ENCODE data around the gene LAMTOR2.
A peak's percentile ranks its signal among the peaks of the same experiment; 100 is the strongest.

The LAMTOR2 gene

GRCh38 chr1:156024801-156025200 lies 29.8 kb upstream of the LAMTOR2 start:
- no peaks in the 10 kb centered on the region for H3F3A ChIP-seq (ENCODE audit: control insufficient read depth, insufficient read depth)

GRCh38 chr1:156025876-156026275 lies 28.7 kb upstream of the LAMTOR2 start:
- Histone ChIP-seq H3F3A (ENCODE audit: control insufficient read depth, insufficient read depth) (no peaks in the 10 kb centered on the region), H3K9me2 (replicated peaks; ENCODE audit: control insufficient read depth, low read length) (no peaks in the 10 kb centered on the region), H3K27me3 (ENCODE audit: control insufficient read depth, low read length) (no peaks in the 10 kb centered on the region), H3K9me3 (ENCODE audit: control insufficient read depth, insufficient read depth, low read length) (no peaks in the 10 kb centered on the region), H3K4me1 (ENCODE audit: control insufficient read depth, low read length) (peaks cover 12% of the 10 kb centered on the region), H4K20me1 (ENCODE audit: control insufficient read depth, insufficient read depth, low read depth, low read length) (no peaks in the 10 kb centered on the region), H3K36me3 (ENCODE audit: control insufficient read depth, low read length) (no peaks in the 10 kb centered on the region), H3K4me3 (ENCODE audit: low read length) (no peak overlapping the region), H3K4me2 (ENCODE audit: low read length) (peak overlapping the region; percentile 2), H3K27ac (ENCODE audit: low read depth, low read length) (no peak overlapping the region), H3K79me2 (ENCODE audit: control insufficient read depth, low read length) (0 out of 2 replicates have a peak, but pooled peaks cover 3% of the 10 kb centered on the region)
- TF ChIP-seq CTCF (IDR thresholded peaks at IDR 0.05; ENCODE audit: low read depth, low read length, poor library complexity, severe bottlenecking) (peak; percentile 71), EZH2phosphoT487 (IDR thresholded peaks at IDR 0.05; ENCODE audit: borderline replicate concordance, low read length) (no peak)

More at GRCh38 chr1:156024801-156025200, 29.8 kb upstream of the LAMTOR2 start:
- no peaks in the 10 kb centered on the region for H3K9me2 ChIP-seq (replicated peaks; ENCODE audit: control insufficient read depth, low read length)
- peaks cover 17% of the 10 kb centered on the region for H3K4me1 ChIP-seq (ENCODE audit: control insufficient read depth, low read length)
- H3K79me2 ChIP-seq (ENCODE audit: control insufficient read depth, low read length) = peaks cover 13% of the 10 kb centered on the region
- no peak for TF ChIP-seq EZH2phosphoT487 (IDR thresholded peaks at IDR 0.05; ENCODE audit: borderline replicate concordance, low read length)
- no peak for TF ChIP-seq CTCF (IDR thresholded peaks at IDR 0.05; ENCODE audit: low read depth, low read length, poor library complexity, severe bottlenecking)
- H3K27ac ChIP-seq (ENCODE audit: low read depth, low read length) = no peak overlapping the region
- no peak overlapping the region for H3K4me2 ChIP-seq (ENCODE audit: low read length)
- no peak overlapping the region for H3K4me3 ChIP-seq (ENCODE audit: low read length)
- H4K20me1 ChIP-seq (ENCODE audit: control insufficient read depth, insufficient read depth, low read depth, low read length) = no peaks in the 10 kb centered on the region
- H3K36me3 ChIP-seq (ENCODE audit: control insufficient read depth, low read length) = peaks cover 2% of the 10 kb centered on the region
- no peaks in the 10 kb centered on the region for H3K27me3 ChIP-seq (ENCODE audit: control insufficient read depth, low read length)
- H3K9me3 ChIP-seq (ENCODE audit: control insufficient read depth, insufficient read depth, low read length) = no peaks in the 10 kb centered on the region

GRCh38 chr1:156026588-156026987 lies 28.0 kb upstream of the LAMTOR2 start:
- Histone ChIP-seq H3K27me3 (ENCODE audit: control insufficient read depth, low read length) (no peaks in the 10 kb centered on the region), H3K9me3 (ENCODE audit: control insufficient read depth, insufficient read depth, low read length) (no peaks in the 10 kb centered on the region), H3K27ac (ENCODE audit: low read depth, low read length) (no peak overlapping the region), H3K79me2 (ENCODE audit: control insufficient read depth, low read length) (no peaks in the 10 kb centered on the region), H3F3A (ENCODE audit: control insufficient read depth, insufficient read depth) (no peaks in the 10 kb centered on the region), H3K4me1 (ENCODE audit: control insufficient read depth, low read length) (peaks cover 8% of the 10 kb centered on the region), H3K36me3 (ENCODE audit: control insufficient read depth, low read length) (no peaks in the 10 kb centered on the region), H4K20me1 (ENCODE audit: control insufficient read depth, insufficient read depth, low read depth, low read length) (no peaks in the 10 kb centered on the region), H3K4me3 (ENCODE audit: low read length) (no peak overlapping the region), H3K4me2 (ENCODE audit: low read length) (no peak overlapping the region), H3K9me2 (replicated peaks; ENCODE audit: control insufficient read depth, low read length) (no peaks in the 10 kb centered on the region)
- no peak for TF ChIP-seq CTCF (IDR thresholded peaks at IDR 0.05; ENCODE audit: low read depth, low read length, poor library complexity, severe bottlenecking)
- TF ChIP-seq EZH2phosphoT487 (IDR thresholded peaks at IDR 0.05; ENCODE audit: borderline replicate concordance, low read length) = no peak

Data from DOHH2 (cell line).